ENCODE results near the gene ZNF524. TPM values are rescaled to one million over a fixed set of nuclear protein-coding genes. Genes with fewer than 3 reads are reported as not detected.
A peak's percentile ranks its signal among the peaks of the same experiment; 100 is the strongest.

ZNF524 gene
- total RNA-seq, 2 experiments from 2014 or later: 31.2 to 32.9 TPM

GRCh38 chr19:55585658-55586339 is 14.3 kb upstream of the ZNF524 start:
- no peaks in the 10 kb centered on the region for H3K36me3 Mint-ChIP-seq (ENCODE audit: low read depth)
- H3K9me3 Mint-ChIP-seq: no peaks in the 10 kb centered on the region
- CTCF ChIA-PET: no interaction called here
- no peak overlapping the region for H3K27ac Mint-ChIP-seq
- no peak overlapping the region for H3K4me3 Mint-ChIP-seq
- peaks cover 35% of the 10 kb centered on the region for H3K4me1 Mint-ChIP-seq
- DNase-seq: no peak
- POLR2A ChIA-PET: no interaction called here
- peaks cover 21% of the 10 kb centered on the region for H3K27me3 Mint-ChIP-seq

GRCh38 chr19:55586976-55587668 is 13.0 kb upstream of the ZNF524 start:
- ChIA-PET CTCF (interaction anchor here (0.7 kb wide), 1 partner anchor 515 kb away, joined by 3 read pairs; no protein-coding TSS in a partner anchor), POLR2A (no interaction called here)
- Mint-ChIP-seq H3K4me3 (peak overlapping the region; percentile 72), H3K27ac (peak overlapping the region; percentile 19), H3K27me3 (peaks cover 21% of the 10 kb centered on the region), H3K9me3 (no peaks in the 10 kb centered on the region), H3K4me1 (peaks cover 21% of the 10 kb centered on the region), H3K36me3 (ENCODE audit: low read depth) (peaks cover 7% of the 10 kb centered on the region)
- peak; percentile 92 for DNase-seq

- peaks cover 21% of the 10 kb centered on the region for H3K27me3 Mint-ChIP-seq
- no peak for DNase-seq
- no peak overlapping the region for H3K4me3 Mint-ChIP-seq
- no peak overlapping the region for H3K27ac Mint-ChIP-seq
- H3K9me3 Mint-ChIP-seq: no peaks in the 10 kb centered on the region
- ChIA-PET POLR2A (no interaction called here), CTCF (interaction anchor here (1.0 to 1.5 kb wide), 2 partner anchors 44 to 85 kb away, joined by 3 to 4 read pairs; no protein-coding TSS in a partner anchor)
- peaks cover 10% of the 10 kb centered on the region for H3K36me3 Mint-ChIP-seq (ENCODE audit: low read depth)
- H3K4me1 Mint-ChIP-seq: peaks cover 21% of the 10 kb centered on the region
These were observed 11.3 kb upstream of the ZNF524 start for GRCh38 chr19:55588738-55589137.

GRCh38 chr19:55590109-55590508 is 10.0 kb upstream of the ZNF524 start:
- peaks cover 17% of the 10 kb centered on the region for H3K27me3 Mint-ChIP-seq
- DNase-seq: no peak
- H3K27ac Mint-ChIP-seq: no peak overlapping the region
- POLR2A ChIA-PET: interaction anchor here (1.4 kb wide), 1 partner anchor 9 kb away, joined by 3 read pairs; the partner anchor contains the start of gene FIZ1
- no peaks in the 10 kb centered on the region for H3K9me3 Mint-ChIP-seq
- H3K36me3 Mint-ChIP-seq (ENCODE audit: low read depth): peaks cover 15% of the 10 kb centered on the region
- CTCF ChIA-PET: no interaction called here
- H3K4me1 Mint-ChIP-seq: peaks cover 21% of the 10 kb centered on the region
- H3K4me3 Mint-ChIP-seq: no peak overlapping the region

GRCh38 chr19:55590617-55591016 is 9.5 kb upstream of the ZNF524 start:
- no peak for DNase-seq
- Mint-ChIP-seq H3K27ac (no peak overlapping the region), H3K36me3 (ENCODE audit: low read depth) (peaks cover 20% of the 10 kb centered on the region), H3K9me3 (peaks cover under 1% of the 10 kb centered on the region), H3K27me3 (peaks cover 13% of the 10 kb centered on the region), H3K4me3 (no peak overlapping the region), H3K4me1 (peaks cover 17% of the 10 kb centered on the region)
- ChIA-PET CTCF (no interaction called here), POLR2A (interaction anchor here (1.4 kb wide), 1 partner anchor 8 kb away, joined by 3 read pairs; the partner anchor contains the start of gene FIZ1)

GRCh38 chr19:55591555-55591954 is 8.5 kb upstream of the ZNF524 start:
- Mint-ChIP-seq H3K36me3 (ENCODE audit: low read depth) (peaks cover 28% of the 10 kb centered on the region), H3K9me3 (peaks cover 3% of the 10 kb centered on the region), H3K4me3 (no peak overlapping the region), H3K4me1 (peaks cover 10% of the 10 kb centered on the region), H3K27me3 (peaks cover 7% of the 10 kb centered on the region), H3K27ac (no peak overlapping the region)
- no peak for DNase-seq
- ChIA-PET POLR2A (no interaction called here), CTCF (no interaction called here)

- Mint-ChIP-seq H3K4me1 (peaks cover 4% of the 10 kb centered on the region), H3K27ac (no peak overlapping the region), H3K36me3 (ENCODE audit: low read depth) (peaks cover 34% of the 10 kb centered on the region), H3K27me3 (no peaks in the 10 kb centered on the region), H3K9me3 (peaks cover 3% of the 10 kb centered on the region), H3K4me3 (no peak overlapping the region)
- CTCF ChIA-PET: no interaction called here
- DNase-seq: no peak
- POLR2A ChIA-PET: no interaction called here
These were observed 7.5 kb upstream of the ZNF524 start for GRCh38 chr19:55592391-55593090.

GRCh38 chr19:55593096-55593772 is 6.9 kb upstream of the ZNF524 start:
- H3K4me1 Mint-ChIP-seq: peaks cover 8% of the 10 kb centered on the region
- ChIA-PET CTCF (no interaction called here), POLR2A (no interaction called here)
- no peak for DNase-seq
- H3K4me3 Mint-ChIP-seq: no peak overlapping the region
- H3K9me3 Mint-ChIP-seq: peaks cover 3% of the 10 kb centered on the region
- peaks cover 34% of the 10 kb centered on the region for H3K36me3 Mint-ChIP-seq (ENCODE audit: low read depth)
- no peaks in the 10 kb centered on the region for H3K27me3 Mint-ChIP-seq
- no peak overlapping the region for H3K27ac Mint-ChIP-seq

GRCh38 chr19:55594996-55595545 is 5.0 kb upstream of the ZNF524 start:
- Mint-ChIP-seq H3K9me3 (peaks cover 7% of the 10 kb centered on the region), H3K27me3 (no peaks in the 10 kb centered on the region), H3K4me3 (no peak overlapping the region), H3K27ac (peak overlapping the region; percentile 1), H3K36me3 (ENCODE audit: low read depth) (peaks cover 38% of the 10 kb centered on the region), H3K4me1 (peaks cover 15% of the 10 kb centered on the region)
- ChIA-PET CTCF (interaction anchor here (0.8 kb wide), 1 partner anchor 36 kb away, joined by 5 read pairs; no protein-coding TSS in a partner anchor), POLR2A (no interaction called here)
- DNase-seq: no peak

- Mint-ChIP-seq H3K4me3 (no peak overlapping the region), H3K4me1 (peaks cover 20% of the 10 kb centered on the region), H3K36me3 (ENCODE audit: low read depth) (peaks cover 36% of the 10 kb centered on the region), H3K9me3 (peaks cover 7% of the 10 kb centered on the region), H3K27me3 (no peaks in the 10 kb centered on the region), H3K27ac (no peak overlapping the region)
- ChIA-PET CTCF (interaction anchor here (1.5 kb wide), 1 partner anchor 9 kb away, joined by 5 read pairs; the partner anchor contains the start of gene ZNF865), POLR2A (interaction anchor here (0.6 kb wide), 1 partner anchor 13 kb away, joined by 4 read pairs; no protein-coding TSS in a partner anchor)
- no peak for DNase-seq
These were observed 3.8 kb upstream of the ZNF524 start for GRCh38 chr19:55596304-55596703.

GRCh38 chr19:55597501-55597921 is 2.6 kb upstream of the ZNF524 start:
- DNase-seq: no peak
- Mint-ChIP-seq H3K36me3 (ENCODE audit: low read depth) (peaks cover 35% of the 10 kb centered on the region), H3K4me3 (no peak overlapping the region), H3K4me1 (peaks cover 26% of the 10 kb centered on the region), H3K27me3 (no peaks in the 10 kb centered on the region), H3K9me3 (peaks cover 7% of the 10 kb centered on the region), H3K27ac (no peak overlapping the region)
- POLR2A ChIA-PET: interaction anchor here (0.5 kb wide), 1 partner anchor 418 kb away, joined by 3 read pairs; no protein-coding TSS in a partner anchor
- CTCF ChIA-PET: interaction anchor here (0.6 kb wide), 2 partner anchors 446 to 597 kb away, joined by 3 to 4 read pairs; no protein-coding TSS in a partner anchor

- POLR2A ChIA-PET: no interaction called here
These were observed 2.1 kb upstream of the ZNF524 start for GRCh38 chr19:55598034-55598433.

More at GRCh38 chr19:55598034-55598433, 2.1 kb upstream of the ZNF524 start:
- Mint-ChIP-seq H3K4me1 (peaks cover 27% of the 10 kb centered on the region), H3K27me3 (no peaks in the 10 kb centered on the region), H3K27ac (peak overlapping the region; percentile 57), H3K9me3 (peaks cover 7% of the 10 kb centered on the region), H3K36me3 (ENCODE audit: low read depth) (peaks cover 35% of the 10 kb centered on the region), H3K4me3 (no peak overlapping the region)
- DNase-seq: no peak
- CTCF ChIA-PET: interaction anchor here (0.6 kb wide), 2 partner anchors 447 to 597 kb away, joined by 3 to 4 read pairs; no protein-coding TSS in a partner anchor
